A549 (cell line): ENCODE data around the gene HOXB7. TPM values are rescaled to one million over a fixed set of nuclear protein-coding genes. Genes with fewer than 3 reads are reported as not detected.

Source experiments
- ATAC-seq, 2 experiments: fragments of 200-7000 bp in 1 of 2; fragments of >200 bp in 1 of 2; cut with Nextera tagmentation in 1 of 2; cut with Tn5 transposase in 1 of 2; 3 replicates each; pipeline versions ENCODE4 v1.8.0 to v1.9.1; 2018 to 2020; ENCODE audit warnings: mild to moderate bottlenecking in 1 of 2, moderate library complexity in 1 of 2
- CTCF ChIA-PET: fragments of 300-600 bp; sonication (Branson Sonifier 250); formaldehyde crosslinking; extraction: SDS; loops from one replicate; lab custom pipeline; 2021; ENCODE audit warnings: antibody characterized with exemption, inconsistent platforms; lab: Yijun Ruan, JAX
- POLR2A ChIA-PET: fragments of 350-600 bp; formaldehyde crosslinking; extraction: SDS; loops from one replicate; lab custom pipeline; 2021; ENCODE audit warnings: antibody characterized with exemption, inconsistent platforms; lab: Yijun Ruan, JAX
- DNase-seq, 2 experiments: peaks; one replicate each; pipeline versions ENCODE4 v3.0.0 to v3.0.0-alpha.2; 2011 to 2016; ENCODE audit warnings: low read depth in 1 of 2, low spot score in 1 of 2
- FAIRE-seq: peaks from 2 replicates; lab custom pipeline; 2011; peaks lifted over from hg19 to GRCh38; lab: Jason Lieb, UNC
- H3K27ac ChIP-seq, 2 experiments: fragments of >200 bp; sonication (Bioruptor Twin); formaldehyde crosslinking; 3 replicates each; pipeline ENCODE4 v1.5.1; 2016 to 2017
- H3K4me1 ChIP-seq: fragments of >200 bp; sonication (Bioruptor Twin); formaldehyde crosslinking; 3 replicates; pipeline ENCODE4 v1.6.1; 2016
- H3K4me2 ChIP-seq: fragments of >200 bp; sonication (Bioruptor Twin); formaldehyde crosslinking; 3 replicates; pipeline ENCODE4 v1.6.1; 2016
- H3K4me3 ChIP-seq: fragments of >200 bp; sonication (Bioruptor Twin); formaldehyde crosslinking; 3 replicates; pipeline ENCODE4 v1.5.1; 2016
- H3K9me3 ChIP-seq: fragments of >200 bp; sonication (Bioruptor Twin); formaldehyde crosslinking; 3 replicates; pipeline ENCODE4 v1.6.1; 2016
- CBX2 ChIP-seq: fragments of 200-600 bp; sonication (generic); IDR thresholded peaks from 2 replicates; pipeline ENCODE4 v1.6.1; 2016; ENCODE audit warnings: low read depth, mild to moderate bottlenecking, borderline replicate concordance
- CEBPB ChIP-seq, 2 experiments: fragments of >200 bp in 1 of 2; sonication (Bioruptor Twin) in 1 of 2; formaldehyde crosslinking in 1 of 2; IDR thresholded peaks; 2 replicates each; pipeline ENCODE4 v1.6.1; 2012 to 2016
- ESRRA ChIP-seq: fragments of 150-350 bp; IDR thresholded peaks from 2 replicates; pipeline ENCODE4 v1.6.1; 2014; ENCODE audit warnings: mild to moderate bottlenecking, low read length, borderline replicate concordance
- HOXB5 ChIP-seq: fragments of 250-450 bp; sonication (Bioruptor Pico); IDR thresholded peaks from 2 replicates; pipeline ENCODE4 v1.5.0; 2020; ENCODE audit warnings: mild to moderate bottlenecking, moderate library complexity
- JUN ChIP-seq, 2 experiments: fragments of >200 bp; sonication (Bioruptor Twin); formaldehyde crosslinking; IDR thresholded peaks; 2 replicates in 1 of 2; 3 replicates in 1 of 2; pipeline ENCODE4 v1.6.1; 2016 to 2017
- MAFK ChIP-seq: fragments of 450-650 bp; IDR thresholded peaks from 2 replicates; pipeline ENCODE4 v1.6.1; 2014; ENCODE audit not compliant: partially characterized antibody
- MAZ ChIP-seq: fragments of 150-350 bp; IDR thresholded peaks from 2 replicates; pipeline ENCODE4 v1.6.1; 2014; ENCODE audit warnings: antibody characterized with exemption, low read depth, low read length, borderline replicate concordance
- NPAS2 ChIP-seq: fragments of 250-450 bp; sonication (Bioruptor Pico); IDR thresholded peaks from 2 replicates; pipeline ENCODE4 v1.8.0; 2022; ENCODE audit warnings: mild to moderate bottlenecking, moderate library complexity, borderline replicate concordance
- NR3C1 ChIP-seq: fragments of >200 bp; sonication (Bioruptor Twin); formaldehyde crosslinking; IDR thresholded peaks from 3 replicates; pipeline ENCODE4 v1.6.1; 2017
- PHF8 ChIP-seq: fragments of 200-600 bp; sonication (generic); IDR thresholded peaks from 2 replicates; pipeline ENCODE4 v1.6.1; 2016; ENCODE audit warnings: low read depth, mild to moderate bottlenecking, antibody characterized with exemption, moderate library complexity, borderline replicate concordance
- POLR2A ChIP-seq: IDR thresholded peaks from 2 replicates; pipeline ENCODE4 v1.6.1; 2012; ENCODE audit warnings: mild to moderate bottlenecking, low read length
- POLR2AphosphoS2 ChIP-seq: conservative IDR thresholded peaks from 2 replicates; pipeline ENCODE4 v1.6.1; 2012; ENCODE audit warnings: low read length, improper control_type of control experiment, inconsistent platforms
- RFX5 ChIP-seq: fragments of 450-650 bp; IDR thresholded peaks from 2 replicates; pipeline ENCODE4 v1.7.1; 2014; ENCODE audit warnings: antibody characterized with exemption, mild to moderate bottlenecking, moderate library complexity
- SREBF2 ChIP-seq: fragments of 450-650 bp; IDR thresholded peaks from 2 replicates; pipeline ENCODE4 v1.6.1; 2014; ENCODE audit warnings: mild to moderate bottlenecking, moderate library complexity
- TFCP2L1 ChIP-seq: fragments of 250-450 bp; sonication (Bioruptor Pico); IDR thresholded peaks from 2 replicates; pipeline ENCODE4 v1.5.0; 2021; ENCODE audit warnings: mild to moderate bottlenecking
- TP53 ChIP-seq: fragments of 250-450 bp; sonication (Bioruptor Pico); IDR thresholded peaks from 2 replicates; pipeline ENCODE4 v1.5.0; 2021; ENCODE audit warnings: mild to moderate bottlenecking, moderate library complexity
- ZC3H11A ChIP-seq: fragments of 450-650 bp; IDR thresholded peaks from 2 replicates; pipeline ENCODE4 v1.6.1; 2014; ENCODE audit warnings: antibody characterized with exemption, mild to moderate bottlenecking
- ZFP36 ChIP-seq: fragments of 450-650 bp; IDR thresholded peaks from 2 replicates; pipeline ENCODE4 v1.6.1; 2014; ENCODE audit warnings: borderline replicate concordance; ENCODE audit not compliant: partially characterized antibody
- WGBS: methylation state at CpG from one replicate; pipeline ENCODE4 v1.1.6; 2017; ENCODE audit errors: missing lambda C conversion rate; 5-methylcytosine and 5-hydroxymethylcytosine counted together
- polyA plus RNA-seq, 4 experiments: library from polyadenylated mRNA; depleted of rRNA in 3 of 4; stranded (reverse); fragments of >200 nt; fragmentation: RNase III in 1 of 4; extraction: RNeasy Plus Mini Kit Qiagen cat#74134 plus additional on column Dnase treatment in 1 of 4; gene quantifications; 2 replicates in 3 of 4; 3 replicates in 1 of 4; pipeline ENCODE4 v1.2.3, GENCODE V29; 2011 to 2017
- TF ChIP-seq, protein P1 (sequence below): IDR thresholded peaks from 2 replicates; pipeline ENCODE4 v1.6.1; 2012
- TF ChIP-seq, protein P2 (sequence below): fragments of >200 bp; sonication (Bioruptor Twin); formaldehyde crosslinking; IDR thresholded peaks from 3 replicates; pipeline ENCODE4 v1.6.1; 2016
- TF ChIP-seq, protein P3 (sequence below): IDR thresholded peaks from 2 replicates; pipeline ENCODE4 v1.6.1; 2012; ENCODE audit warnings: low read depth, borderline replicate concordance
- TF ChIP-seq, protein P4 (sequence below): fragments of >200 bp; sonication (Bioruptor Twin); formaldehyde crosslinking; IDR thresholded peaks from 3 replicates; pipeline ENCODE4 v1.5.1; 2016
- TF ChIP-seq, protein P5 (sequence below): fragments of 250-450 bp; sonication (Bioruptor Pico); IDR thresholded peaks from 2 replicates; pipeline ENCODE4 v1.5.0; 2020; ENCODE audit warnings: low read depth, mild to moderate bottlenecking, moderate library complexity

Gene HOXB7
- polyA plus RNA-seq, 2 of the 4 experiments (the other 2 are of a cell fraction) = 22.3 to 32.3 TPM

DNA sequence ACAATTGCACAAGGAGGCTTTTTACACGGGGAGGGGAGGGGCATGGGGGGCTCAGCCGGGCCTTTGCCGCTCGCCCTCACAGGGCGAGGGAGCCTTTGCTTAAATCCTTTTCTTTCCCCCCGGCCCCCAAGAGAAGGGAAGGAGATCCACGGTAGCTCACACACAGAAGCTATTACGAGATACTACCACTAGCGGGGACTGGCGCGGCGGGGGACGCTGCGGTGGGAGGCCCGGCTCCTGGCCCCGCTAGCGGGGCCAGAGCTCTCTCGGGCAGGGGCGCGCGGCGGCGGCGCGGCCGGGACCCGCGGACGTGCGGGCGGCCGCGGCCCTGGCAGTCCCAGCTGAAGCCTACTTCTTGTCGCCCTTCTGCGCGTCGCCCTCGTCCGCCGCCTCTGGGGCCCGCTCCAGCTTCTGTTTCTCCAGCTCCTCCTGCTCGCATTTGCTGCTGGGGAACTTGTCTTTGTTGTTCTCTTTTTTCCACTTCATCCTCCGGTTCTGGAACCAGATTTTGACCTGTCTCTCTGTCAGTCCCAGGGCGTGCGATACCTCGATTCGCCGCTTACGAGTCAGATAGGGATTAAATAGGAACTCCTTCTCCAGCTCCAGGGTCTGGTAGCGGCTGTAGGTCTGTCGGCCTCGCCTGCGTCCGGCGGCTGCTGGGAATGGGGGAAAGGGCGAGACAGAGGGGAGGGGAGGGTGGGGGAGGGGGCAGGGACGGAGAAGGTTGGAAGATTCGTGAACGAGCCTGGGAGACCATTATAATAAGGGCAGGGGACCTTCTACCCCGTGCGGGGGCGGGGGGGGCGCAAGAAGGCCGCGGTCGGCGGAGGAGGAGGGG is 2.3 kb upstream of the HOXB7 start:
- FAIRE-seq (no peak), ATAC-seq (peak; percentile 53 to 68), DNase-seq (peak; percentile 79 to 84)
- H3K4me3 ChIP-seq = peak overlapping the region; percentile 74
- TF ChIP-seq ESRRA (no peak), PHF8 (0 out of 2 replicates have a peak, but pooled peaks have one; percentile 23), POLR2A (peak; percentile 31; the same call in 1 of the 2 replicates), NR3C1 (no peak), JUN (IDR thresholded peaks at IDR 0.05) (peak in 1 of 2 experiments; percentile 29; a peak in 1 of 5 replicates)
- TF ChIP-seq, protein P1, sequence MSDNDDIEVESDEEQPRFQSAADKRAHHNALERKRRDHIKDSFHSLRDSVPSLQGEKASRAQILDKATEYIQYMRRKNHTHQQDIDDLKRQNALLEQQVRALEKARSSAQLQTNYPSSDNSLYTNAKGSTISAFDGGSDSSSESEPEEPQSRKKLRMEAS = peak; percentile 50; the same call in 1 of the 2 replicates
- TF ChIP-seq, protein P2, sequence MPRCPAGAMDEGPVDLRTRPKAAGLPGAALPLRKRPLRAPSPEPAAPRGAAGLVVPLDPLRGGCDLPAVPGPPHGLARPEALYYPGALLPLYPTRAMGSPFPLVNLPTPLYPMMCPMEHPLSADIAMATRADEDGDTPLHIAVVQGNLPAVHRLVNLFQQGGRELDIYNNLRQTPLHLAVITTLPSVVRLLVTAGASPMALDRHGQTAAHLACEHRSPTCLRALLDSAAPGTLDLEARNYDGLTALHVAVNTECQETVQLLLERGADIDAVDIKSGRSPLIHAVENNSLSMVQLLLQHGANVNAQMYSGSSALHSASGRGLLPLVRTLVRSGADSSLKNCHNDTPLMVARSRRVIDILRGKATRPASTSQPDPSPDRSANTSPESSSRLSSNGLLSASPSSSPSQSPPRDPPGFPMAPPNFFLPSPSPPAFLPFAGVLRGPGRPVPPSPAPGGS = 0 out of 3 replicates have a peak, but pooled peaks have one; percentile 52
- ChIA-PET CTCF (interaction anchor here (0.7 to 3.0 kb wide), 26 partner anchors 8 to 587 kb away, joined by 3 to 17 read pairs (median 4); partner anchors contain the start of gene HOXB9), POLR2A (interaction anchor here (0.6 to 2.9 kb wide), 8 partner anchors 13 to 565 kb away, joined by 3 to 30 read pairs (median 4); partner anchors contain the start of genes HOXB9 and NFE2L1)
- peak overlapping the region; percentile 98 for H3K4me2 ChIP-seq
- H3K4me1 ChIP-seq = peaks cover 13% of the 10 kb centered on the region
- peak overlapping the region; percentile 93 to 99 for H3K27ac ChIP-seq
- 1% methylated on average over 47 of the region's 67 CpGs for WGBS
- no peaks in the 10 kb centered on the region for H3K9me3 ChIP-seq

DNA sequence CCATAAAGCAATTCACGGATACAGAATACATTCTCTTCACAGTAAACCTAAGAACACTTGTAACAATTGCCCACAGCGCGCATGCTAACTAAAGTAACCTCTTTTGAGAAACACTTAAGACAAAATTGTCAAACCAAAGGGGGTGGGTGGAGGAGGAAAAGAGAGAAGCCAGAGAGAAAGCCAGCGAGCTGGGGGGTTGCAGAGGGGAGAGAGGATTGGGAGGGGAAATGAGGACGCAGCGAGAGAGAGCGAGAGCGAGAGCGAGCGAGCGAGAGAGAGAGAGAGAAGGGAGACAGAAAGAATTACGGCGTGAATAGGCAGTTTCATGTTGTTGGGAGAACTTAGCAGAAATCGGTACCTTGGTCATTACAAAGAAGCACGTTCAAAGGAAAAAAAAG is 1.6 kb upstream of the HOXB7 start:
- TF ChIP-seq SREBF2 (no peak), RFX5 (no peak), CEBPB (IDR thresholded peaks at IDR 0.05) (no peak), HOXB5 (CRISPR knock-in tag) (no peak), MAZ (no peak), CBX2 (no peak), TFCP2L1 (no peak), POLR2AphosphoS2 (no peak), ZC3H11A (no peak), PHF8 (no peak), NPAS2 (no peak), ZFP36 (no peak), TP53 (no peak), MAFK (no peak)
- TF ChIP-seq, protein P3, sequence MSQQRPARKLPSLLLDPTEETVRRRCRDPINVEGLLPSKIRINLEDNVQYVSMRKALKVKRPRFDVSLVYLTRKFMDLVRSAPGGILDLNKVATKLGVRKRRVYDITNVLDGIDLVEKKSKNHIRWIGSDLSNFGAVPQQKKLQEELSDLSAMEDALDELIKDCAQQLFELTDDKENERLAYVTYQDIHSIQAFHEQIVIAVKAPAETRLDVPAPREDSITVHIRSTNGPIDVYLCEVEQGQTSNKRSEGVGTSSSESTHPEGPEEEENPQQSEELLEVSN = no peak
- TF ChIP-seq, protein P4, sequence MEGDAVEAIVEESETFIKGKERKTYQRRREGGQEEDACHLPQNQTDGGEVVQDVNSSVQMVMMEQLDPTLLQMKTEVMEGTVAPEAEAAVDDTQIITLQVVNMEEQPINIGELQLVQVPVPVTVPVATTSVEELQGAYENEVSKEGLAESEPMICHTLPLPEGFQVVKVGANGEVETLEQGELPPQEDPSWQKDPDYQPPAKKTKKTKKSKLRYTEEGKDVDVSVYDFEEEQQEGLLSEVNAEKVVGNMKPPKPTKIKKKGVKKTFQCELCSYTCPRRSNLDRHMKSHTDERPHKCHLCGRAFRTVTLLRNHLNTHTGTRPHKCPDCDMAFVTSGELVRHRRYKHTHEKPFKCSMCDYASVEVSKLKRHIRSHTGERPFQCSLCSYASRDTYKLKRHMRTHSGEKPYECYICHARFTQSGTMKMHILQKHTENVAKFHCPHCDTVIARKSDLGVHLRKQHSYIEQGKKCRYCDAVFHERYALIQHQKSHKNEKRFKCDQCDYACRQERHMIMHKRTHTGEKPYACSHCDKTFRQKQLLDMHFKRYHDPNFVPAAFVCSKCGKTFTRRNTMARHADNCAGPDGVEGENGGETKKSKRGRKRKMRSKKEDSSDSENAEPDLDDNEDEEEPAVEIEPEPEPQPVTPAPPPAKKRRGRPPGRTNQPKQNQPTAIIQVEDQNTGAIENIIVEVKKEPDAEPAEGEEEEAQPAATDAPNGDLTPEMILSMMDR = no peak
- TF ChIP-seq, protein P5, sequence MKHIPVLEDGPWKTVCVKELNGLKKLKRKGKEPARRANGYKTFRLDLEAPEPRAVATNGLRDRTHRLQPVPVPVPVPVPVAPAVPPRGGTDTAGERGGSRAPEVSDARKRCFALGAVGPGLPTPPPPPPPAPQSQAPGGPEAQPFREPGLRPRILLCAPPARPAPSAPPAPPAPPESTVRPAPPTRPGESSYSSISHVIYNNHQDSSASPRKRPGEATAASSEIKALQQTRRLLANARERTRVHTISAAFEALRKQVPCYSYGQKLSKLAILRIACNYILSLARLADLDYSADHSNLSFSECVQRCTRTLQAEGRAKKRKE (CRISPR knock-in tag) = no peak
- TF ChIP-seq, protein P2 = no peak
- POLR2A ChIA-PET = interaction anchor here (0.6 to 2.9 kb wide), 6 partner anchors 13 to 564 kb away, joined by 3 to 30 read pairs (median 4); partner anchors contain the start of genes HOXB9 and NFE2L1
- CTCF ChIA-PET = interaction anchor here (0.8 to 3.0 kb wide), 25 partner anchors 9 to 586 kb away, joined by 3 to 17 read pairs (median 4); partner anchors contain the start of gene HOXB9
- 1% methylated on average over 15 of the region's 15 CpGs for WGBS
- Histone ChIP-seq H3K27ac (peak overlapping the region; percentile 93 to 99), H3K9me3 (no peaks in the 10 kb centered on the region), H3K4me2 (peak overlapping the region; percentile 98), H3K4me3 (peak overlapping the region; percentile 74), H3K4me1 (peaks cover 13% of the 10 kb centered on the region)
- ATAC-seq (0 out of 6 replicates have a peak, but pooled peaks of 1 of the 2 experiments have one; percentile 1), DNase-seq (peak in 1 of 2 experiments; percentile 59), FAIRE-seq (no peak)
